HCT116 (cell line): Measurements from ENCODE around the gene GSG1L. TPM values are rescaled to one million over a fixed set of nuclear protein-coding genes. Genes with fewer than 3 reads are reported as not detected.

ENCODE experiments used
- ATAC-seq: fragments of 200-7000 bp; cut with Tn5 transposase; 2 replicates; pipeline ENCODE4 v1.9.1; 2020; ENCODE audit warnings: mild to moderate bottlenecking, moderate library complexity
- BruUV-seq: library from RNA; stranded (reverse); fragments of 400-500 nt; replicated peaks from 2 replicates; lab custom pipeline; 2021; lab: Mats Ljungman, UMichigan
- CTCF ChIA-PET: fragments of 300-600 bp; sonication (Branson Sonifier 250); formaldehyde crosslinking; loops from one replicate; lab custom pipeline; 2021; ENCODE audit warnings: antibody characterized with exemption; lab: Charles Lee
- POLR2A ChIA-PET: fragments of 300-600, 350-600 bp; sonication (Branson Sonifier 250); formaldehyde crosslinking; loops from one replicate; lab custom pipeline; 2021; ENCODE audit warnings: antibody characterized with exemption; lab: Charles Lee
- RAD21 ChIA-PET, 2 experiments: fragments of 300-600 bp; sonication (Branson Sonifier 250); formaldehyde crosslinking; loops; one replicate each; lab custom pipeline; 2023; ENCODE audit warnings: low total read pairs in 2 of 2; ENCODE audit not compliant: uncharacterized antibody in 2 of 2, unreplicated experiment in 2 of 2, low non-redundant PET in 1 of 2; lab: Charles Lee
- DNase-seq: peaks from one replicate; pipeline ENCODE4 v3.0.0-alpha.2; 2010; ENCODE audit warnings: low read depth, low spot score
- H2AFZ ChIP-seq: fragments of 200-600 bp; shearing (Covaris generic), sonication (generic); 2 replicates; pipeline ENCODE4 v1.6.1; 2017; ENCODE audit warnings: low read depth, mixed run types, mixed read lengths, antibody characterized with exemption, low read length; ENCODE audit not compliant: poor library complexity, severe bottlenecking
- H3K27ac ChIP-seq: 2 replicates; pipeline ENCODE4 v1.5.1; 2012; ENCODE audit warnings: low read depth, low read length
- H3K27me3 ChIP-seq: fragments of 200-600 bp; sonication (generic); 2 replicates; pipeline ENCODE4 v1.6.1; 2016; ENCODE audit warnings: mixed run types, low read length, mixed read lengths; ENCODE audit not compliant: insufficient read depth
- H3K36me3 ChIP-seq, 2 experiments: fragments of 200-500 bp in 1 of 2; fragments of 200-600 bp in 1 of 2; sonication (Bioruptor generic) in 1 of 2; sonication (generic) in 1 of 2; 2 replicates each; pipeline versions ENCODE4 v1.5.1 to v1.6.1; 2014 to 2016; ENCODE audit warnings: low read length in 2 of 2, inconsistent platforms in 1 of 2, mixed read lengths in 1 of 2, mixed run types in 1 of 2; ENCODE audit not compliant: insufficient read depth in 2 of 2, control insufficient read depth in 1 of 2
- H3K4me1 ChIP-seq, 2 experiments: fragments of 200-600 bp in 1 of 2; sonication (generic) in 1 of 2; 2 replicates each; pipeline versions ENCODE4 v1.5.1 to v1.6.1; 2012 to 2017; ENCODE audit warnings: low read length in 2 of 2, inconsistent platforms in 1 of 2, mild to moderate bottlenecking in 1 of 2, mixed read lengths in 1 of 2, mixed run types in 1 of 2, moderate library complexity in 1 of 2; ENCODE audit not compliant: insufficient read depth in 2 of 2, control insufficient read depth in 1 of 2
- H3K4me2 ChIP-seq: fragments of 200-600 bp; sonication (generic); 2 replicates; pipeline ENCODE4 v1.6.1; 2017; ENCODE audit warnings: mixed run types, low read length, mixed read lengths
- H3K4me3 ChIP-seq, 2 experiments: fragments of 200-600 bp in 1 of 2; sonication (generic) in 1 of 2; replicated peaks in 1 of 2; 2 replicates each; pipeline ENCODE4 v1.5.1; 2011 to 2016; ENCODE audit warnings: low read length in 2 of 2, control low read depth in 1 of 2, low read depth in 1 of 2, mild to moderate bottlenecking in 1 of 2, mixed read lengths in 1 of 2, mixed run types in 1 of 2
- H3K79me2 ChIP-seq: fragments of 200-600 bp; sonication (generic); 2 replicates; pipeline ENCODE4 v1.6.1; 2017; ENCODE audit warnings: mild to moderate bottlenecking, mixed run types, low read length, moderate library complexity, mixed read lengths; ENCODE audit not compliant: insufficient read depth
- H3K9ac ChIP-seq: fragments of 200-600 bp; sonication (generic); 2 replicates; pipeline ENCODE4 v1.6.1; 2016; ENCODE audit warnings: low read length, mixed read lengths
- H3K9me2 ChIP-seq: fragments of 200-600 bp; sonication (generic), shearing (Covaris generic); 2 replicates; pipeline ENCODE4 v1.6.1; 2017; ENCODE audit warnings: mixed run types, mild to moderate bottlenecking, moderate library complexity; ENCODE audit not compliant: insufficient read depth
- H3K9me3 ChIP-seq, 2 experiments: fragments of 200-500 bp in 1 of 2; fragments of 200-600 bp in 1 of 2; sonication (Bioruptor generic) in 1 of 2; sonication (generic) in 1 of 2; 2 replicates each; pipeline ENCODE4 v1.6.1; 2014 to 2017; ENCODE audit warnings: low read length in 2 of 2, mixed read lengths in 2 of 2, inconsistent platforms in 1 of 2, low read depth in 1 of 2, mild to moderate bottlenecking in 1 of 2, mixed run types in 1 of 2, moderate library complexity in 1 of 2; ENCODE audit not compliant: control insufficient read depth in 1 of 2, insufficient read depth in 1 of 2
- H4K20me1 ChIP-seq: fragments of 200-600 bp; sonication (generic), shearing (Covaris generic); 2 replicates; pipeline ENCODE4 v1.6.1; 2017; ENCODE audit warnings: mixed run types, mild to moderate bottlenecking, moderate library complexity; ENCODE audit not compliant: insufficient read depth
- CEBPB ChIP-seq: IDR thresholded peaks from 2 replicates; pipeline ENCODE4 v1.6.1; 2012; ENCODE audit warnings: low read depth
- CTCF ChIP-seq, 3 experiments: fragments of 200-600 bp in 1 of 3; sonication (generic) in 1 of 3; IDR thresholded peaks in 2 of 3; conservative IDR thresholded peaks in 1 of 3; 2 replicates each; pipeline ENCODE4 v1.5.1; 2012 to 2017; ENCODE audit warnings: low read depth in 2 of 3, low read length in 2 of 3, antibody characterized with exemption in 1 of 3, borderline replicate concordance in 1 of 3, control low read depth in 1 of 3, mild to moderate bottlenecking in 1 of 3, mixed read lengths in 1 of 3, mixed run types in 1 of 3, moderate library complexity in 1 of 3; ENCODE audit not compliant: insufficient read depth in 1 of 3
- ELF1 ChIP-seq: IDR thresholded peaks from 2 replicates; pipeline ENCODE4 v1.6.1; 2012; ENCODE audit warnings: low read depth, borderline replicate concordance
- EZH2 ChIP-seq: fragments of 200-600 bp; sonication (generic); IDR thresholded peaks from 2 replicates; pipeline ENCODE4 v1.6.1; 2017; ENCODE audit warnings: antibody characterized with exemption, mixed run types
- EZH2phosphoT487 ChIP-seq: fragments of 200-600 bp; IDR thresholded peaks from 2 replicates; pipeline ENCODE4 v1.6.1; 2018; ENCODE audit warnings: antibody characterized with exemption, borderline replicate concordance
- FOSL1 ChIP-seq: IDR thresholded peaks from 2 replicates; pipeline ENCODE4 v1.6.1; 2012; ENCODE audit warnings: low read depth
- JUND ChIP-seq: IDR thresholded peaks from 2 replicates; pipeline ENCODE4 v1.6.1; 2012
- POLR2AphosphoS5 ChIP-seq: IDR thresholded peaks from 2 replicates; pipeline ENCODE4 v1.6.1; 2011; ENCODE audit warnings: mild to moderate bottlenecking, low read depth, low read length, moderate library complexity
- RAD21 ChIP-seq: IDR thresholded peaks from 2 replicates; pipeline ENCODE4 v1.6.1; 2012; ENCODE audit warnings: low read depth, mild to moderate bottlenecking
- SRF ChIP-seq: IDR thresholded peaks from 2 replicates; pipeline ENCODE4 v1.6.1; 2012; ENCODE audit warnings: low read depth
- YY1 ChIP-seq: IDR thresholded peaks from 2 replicates; pipeline ENCODE4 v1.6.1; 2011; ENCODE audit warnings: low read length, low read depth, moderate library complexity, mild to moderate bottlenecking; ENCODE audit not compliant: insufficient replicate concordance; ENCODE audit errors: extremely low read depth
- ZNF274 ChIP-seq: fragments of 200-500 bp; sonication (Bioruptor generic); IDR thresholded peaks from 2 replicates; pipeline ENCODE4 v1.6.1; 2014; ENCODE audit warnings: mild to moderate bottlenecking, low read depth, low read length, inconsistent platforms
- intact Hi-C: fragments of 100-400 bp; cut with micrococcal nuclease; formaldehyde crosslinking; loops from 2 replicates; pipeline ENCODE4 v1.10.0; 2022
- total RNA-seq: library from RNA; stranded (reverse); gene quantifications from one replicate; pipeline ENCODE4 v1.2.1, GENCODE V29; 2021; ENCODE audit not compliant: unreplicated experiment

Gene GSG1L
- total RNA-seq, 1 experiment from 2014 or later: not detected

GRCh38 chr16:27902551-27902950, 161.0 kb downstream of the GSG1L start:
- CTCF ChIA-PET: no interaction called here
- BruUV-seq: no TSS peak
- intact Hi-C loops: no loop called here
- no peak overlapping the region for H3K4me2 ChIP-seq
- no peak for ATAC-seq
- no peaks in the 10 kb centered on the region for H3K9me2 ChIP-seq
- DNase-seq: no peak
- no peak for TF ChIP-seq CTCF (IDR thresholded peaks at IDR 0.05 in 2 of 3, conservative IDR thresholded peaks at IDR 0.05 in 1 of 3; ENCODE audit: borderline replicate concordance in 1 of 3, insufficient read depth in 1 of 3, low read depth in 2 of 3, low read length in 2 of 3)
- no peak overlapping the region for H2AFZ ChIP-seq
- no peaks in the 10 kb centered on the region for H4K20me1 ChIP-seq
- POLR2A ChIA-PET: no interaction called here
- no peak overlapping the region for H3K4me3 ChIP-seq
- H3K9me3 ChIP-seq: no peaks in the 10 kb centered on the region
- H3K79me2 ChIP-seq: no peaks in the 10 kb centered on the region
- RAD21 ChIA-PET: no interaction called here
- H3K9ac ChIP-seq: no peak overlapping the region
- no peak overlapping the region for H3K27ac ChIP-seq
- H3K27me3 ChIP-seq: peaks cover 25% of the 10 kb centered on the region
- H3K36me3 ChIP-seq: no peaks in the 10 kb centered on the region
- H3K4me1 ChIP-seq: no peaks in the 10 kb centered on the region

DNA sequence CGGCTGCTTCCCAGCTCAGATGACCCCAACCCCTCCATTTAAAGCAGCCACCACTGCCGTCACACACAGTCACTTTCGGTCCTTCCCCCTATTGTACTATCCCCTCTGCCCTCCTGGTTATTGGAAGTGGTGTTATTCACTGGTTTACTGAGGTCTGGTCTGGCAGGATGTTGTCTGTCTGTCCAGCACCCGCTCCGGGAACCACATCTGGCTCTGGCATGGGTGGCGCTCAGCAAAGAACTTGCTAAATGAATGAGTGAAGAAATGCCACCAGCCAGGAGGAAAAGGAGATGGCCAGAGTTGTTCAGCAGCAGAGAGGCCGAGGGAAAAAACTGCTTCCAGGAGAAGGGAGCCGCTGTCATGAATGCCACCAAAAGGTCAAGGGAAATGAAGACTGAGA, 161.6 kb downstream of the GSG1L start:
- H3K9me2 ChIP-seq: no peaks in the 10 kb centered on the region
- no peak overlapping the region for H3K27ac ChIP-seq
- CTCF ChIA-PET: no interaction called here
- H3K36me3 ChIP-seq: no peaks in the 10 kb centered on the region
- no peak overlapping the region for H3K9ac ChIP-seq
- H2AFZ ChIP-seq: no peak overlapping the region
- no peaks in the 10 kb centered on the region for H4K20me1 ChIP-seq
- RAD21 ChIA-PET: no interaction called here
- no peak overlapping the region for H3K4me2 ChIP-seq
- H3K4me3 ChIP-seq: no peak overlapping the region
- ATAC-seq (no peak), DNase-seq (no peak)
- no peaks in the 10 kb centered on the region for H3K79me2 ChIP-seq
- H3K9me3 ChIP-seq: no peaks in the 10 kb centered on the region
- peaks cover 25% of the 10 kb centered on the region for H3K27me3 ChIP-seq
- no TSS peak for BruUV-seq
- intact Hi-C loops: no loop called here
- no peaks in the 10 kb centered on the region for H3K4me1 ChIP-seq
- POLR2A ChIA-PET: no interaction called here
- TF ChIP-seq SRF: no peak
- no peak for TF ChIP-seq FOSL1
- no peak for TF ChIP-seq EZH2phosphoT487
- no peak for TF ChIP-seq CTCF (IDR thresholded peaks at IDR 0.05 in 2 of 3, conservative IDR thresholded peaks at IDR 0.05 in 1 of 3; ENCODE audit: borderline replicate concordance in 1 of 3, insufficient read depth in 1 of 3, low read depth in 2 of 3, low read length in 2 of 3)
- no peak for TF ChIP-seq JUND
- no peak for TF ChIP-seq RAD21
- TF ChIP-seq YY1: no peak
- TF ChIP-seq CEBPB: no peak
- no peak for TF ChIP-seq EZH2
- no peak for TF ChIP-seq ZNF274
- no peak for TF ChIP-seq POLR2AphosphoS5
- no peak for TF ChIP-seq ELF1
